ENCODE measurements around the gene SUMO3. TPM values are rescaled to one million over a fixed set of nuclear protein-coding genes. Genes with fewer than 3 reads are reported as not detected.

SUMO3 gene
- total RNA-seq, 1 experiment from 2014 or later: 81.5 TPM

DNA sequence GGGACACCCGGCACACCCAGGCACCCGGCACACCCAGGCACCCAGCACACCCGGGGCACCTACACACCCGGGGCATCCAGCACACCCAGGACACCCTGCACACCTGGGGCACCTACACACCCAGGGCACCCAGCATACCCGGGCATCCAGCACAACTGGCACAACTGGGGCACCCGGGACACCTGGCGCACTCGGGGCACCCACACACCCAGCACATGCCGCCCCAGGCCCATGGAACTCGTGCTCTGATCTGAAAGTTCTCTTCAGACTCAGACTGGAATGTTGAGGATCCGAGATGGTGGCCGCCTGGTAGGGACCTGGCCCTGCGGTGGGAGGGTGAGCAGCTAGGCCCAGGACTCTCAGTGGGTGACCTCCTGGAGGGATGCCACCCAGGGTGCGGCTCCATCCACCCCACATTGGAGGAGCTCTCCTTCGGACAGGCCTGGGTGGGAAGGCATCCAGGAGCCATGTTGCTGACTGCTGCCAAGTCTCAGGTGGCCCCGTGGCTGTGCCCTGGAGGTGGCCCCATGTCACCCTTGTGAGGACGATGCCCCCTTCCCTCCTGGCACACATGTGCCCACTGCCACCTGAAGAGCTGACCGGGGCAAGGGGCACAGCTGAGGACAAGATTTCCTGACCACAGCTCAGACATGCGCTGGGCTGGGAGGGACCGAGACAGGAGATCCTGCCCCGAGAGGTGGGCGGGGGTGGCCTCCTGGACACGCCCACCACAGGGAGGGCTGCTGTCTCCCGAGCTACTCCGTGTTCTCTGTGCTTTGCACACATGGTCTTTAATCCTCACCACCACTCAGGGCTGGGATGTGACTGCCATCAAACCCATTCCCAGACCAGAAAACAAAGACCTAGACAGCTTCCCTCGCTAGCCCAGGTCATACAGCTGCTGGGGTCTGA lies 53.3 kb downstream of the SUMO3 start:
- no peak overlapping the region for H3K27ac ChIP-seq
- intact Hi-C loops (cut with micrococcal nuclease; ENCODE audit: unreplicated experiment): no loop called here
- H3K27me3 ChIP-seq (ENCODE audit: insufficient read depth, low read depth): no peaks in the 10 kb centered on the region
- H4K20me1 ChIP-seq (ENCODE audit: insufficient read depth): no peaks in the 10 kb centered on the region
- DNase-seq: no peak
- no peaks in the 10 kb centered on the region for H3K36me3 ChIP-seq (ENCODE audit: low read depth)
- H3K9me2 ChIP-seq (ENCODE audit: insufficient read depth): no peaks in the 10 kb centered on the region
- TF ChIP-seq, protein P1, sequence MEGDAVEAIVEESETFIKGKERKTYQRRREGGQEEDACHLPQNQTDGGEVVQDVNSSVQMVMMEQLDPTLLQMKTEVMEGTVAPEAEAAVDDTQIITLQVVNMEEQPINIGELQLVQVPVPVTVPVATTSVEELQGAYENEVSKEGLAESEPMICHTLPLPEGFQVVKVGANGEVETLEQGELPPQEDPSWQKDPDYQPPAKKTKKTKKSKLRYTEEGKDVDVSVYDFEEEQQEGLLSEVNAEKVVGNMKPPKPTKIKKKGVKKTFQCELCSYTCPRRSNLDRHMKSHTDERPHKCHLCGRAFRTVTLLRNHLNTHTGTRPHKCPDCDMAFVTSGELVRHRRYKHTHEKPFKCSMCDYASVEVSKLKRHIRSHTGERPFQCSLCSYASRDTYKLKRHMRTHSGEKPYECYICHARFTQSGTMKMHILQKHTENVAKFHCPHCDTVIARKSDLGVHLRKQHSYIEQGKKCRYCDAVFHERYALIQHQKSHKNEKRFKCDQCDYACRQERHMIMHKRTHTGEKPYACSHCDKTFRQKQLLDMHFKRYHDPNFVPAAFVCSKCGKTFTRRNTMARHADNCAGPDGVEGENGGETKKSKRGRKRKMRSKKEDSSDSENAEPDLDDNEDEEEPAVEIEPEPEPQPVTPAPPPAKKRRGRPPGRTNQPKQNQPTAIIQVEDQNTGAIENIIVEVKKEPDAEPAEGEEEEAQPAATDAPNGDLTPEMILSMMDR (conservative IDR thresholded peaks at IDR 0.05): no peak
- TF ChIP-seq EZH2 (IDR thresholded peaks at IDR 0.05; ENCODE audit: low read depth): no peak
- no peaks in the 10 kb centered on the region for H3K79me2 ChIP-seq (ENCODE audit: low read depth)
- CTCF ChIA-PET: interaction anchor here (0.6 to 0.9 kb wide), 3 partner anchors 56 to 375 kb away, joined by 3 to 6 read pairs (median 4); no protein-coding TSS in a partner anchor
- no peaks in the 10 kb centered on the region for H3K9me3 ChIP-seq (ENCODE audit: insufficient read depth, low read depth)
- peaks cover 14% of the 10 kb centered on the region; the same call in 1 of the 2 replicates for H3F3A ChIP-seq (ENCODE audit: insufficient read depth, low read depth)
- no TSS peak for BruUV-seq (replicated peaks)
- H2AFZ ChIP-seq: no peak overlapping the region
- no peak overlapping the region for H3K4me3 ChIP-seq
- H3K4me1 ChIP-seq (replicated peaks; ENCODE audit: insufficient read depth): peaks cover 19% of the 10 kb centered on the region
- POLR2A ChIA-PET (ENCODE audit: unreplicated experiment): no interaction called here
- H3K4me2 ChIP-seq: peak overlapping the region; percentile 70

DNA sequence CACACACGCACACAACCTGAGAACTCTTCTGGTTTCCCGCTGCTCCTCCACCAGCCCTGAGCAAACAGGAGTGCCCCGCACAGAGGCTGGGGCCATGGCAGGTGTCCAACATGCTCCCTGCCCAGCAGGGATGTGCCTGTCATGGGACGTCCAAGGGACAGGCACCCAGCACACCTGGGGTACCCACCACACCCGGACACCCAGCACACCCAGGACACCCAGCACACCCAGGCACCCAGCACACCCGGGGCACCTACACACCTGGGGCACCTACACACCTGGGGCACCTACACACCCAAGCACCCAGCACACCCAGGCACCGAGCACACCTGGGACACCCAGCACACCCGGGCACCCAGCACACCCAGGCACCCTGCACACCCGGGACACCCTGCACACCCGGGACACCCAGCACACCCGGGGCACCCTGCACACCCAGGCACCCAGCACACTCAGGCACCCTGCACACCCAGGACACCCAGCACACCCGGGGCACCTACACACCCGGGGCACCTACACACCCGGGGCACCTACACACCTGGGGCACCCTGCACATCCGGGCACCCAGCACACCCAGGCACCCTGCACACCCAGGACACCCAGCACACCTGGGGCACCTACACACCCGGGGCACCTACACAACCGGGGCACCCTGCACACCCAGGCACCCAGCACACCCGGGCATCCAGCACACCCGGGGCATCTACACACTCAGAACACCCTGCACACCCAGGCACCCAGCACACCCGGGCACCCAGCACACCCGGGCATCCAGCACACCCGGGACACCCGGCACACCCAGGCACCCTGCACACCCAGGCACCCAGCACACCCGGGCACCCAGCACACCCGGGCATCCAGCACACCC lies 54.2 kb downstream of the SUMO3 start:
- no peak overlapping the region for H2AFZ ChIP-seq
- ChIA-PET CTCF (interaction anchor here (0.6 to 0.9 kb wide), 2 partner anchors 65 to 367 kb away, joined by 3 to 6 read pairs; no protein-coding TSS in a partner anchor), POLR2A (ENCODE audit: unreplicated experiment) (no interaction called here)
- H3K27me3 ChIP-seq (ENCODE audit: insufficient read depth, low read depth): no peaks in the 10 kb centered on the region
- peaks cover 19% of the 10 kb centered on the region for H3K4me1 ChIP-seq (replicated peaks; ENCODE audit: insufficient read depth)
- H3K4me2 ChIP-seq: no peak overlapping the region
- intact Hi-C loops (cut with micrococcal nuclease; ENCODE audit: unreplicated experiment): no loop called here
- BruUV-seq (replicated peaks): no TSS peak
- H3K4me3 ChIP-seq: no peak overlapping the region
- H3K9me3 ChIP-seq (ENCODE audit: insufficient read depth, low read depth): no peaks in the 10 kb centered on the region
- no peaks in the 10 kb centered on the region for H3K9me2 ChIP-seq (ENCODE audit: insufficient read depth)
- peaks cover 14% of the 10 kb centered on the region; the same call in 1 of the 2 replicates for H3F3A ChIP-seq (ENCODE audit: insufficient read depth, low read depth)
- H4K20me1 ChIP-seq (ENCODE audit: insufficient read depth): no peaks in the 10 kb centered on the region
- H3K79me2 ChIP-seq (ENCODE audit: low read depth): no peaks in the 10 kb centered on the region
- no peak for DNase-seq
- TF ChIP-seq, protein P1 (conservative IDR thresholded peaks at IDR 0.05): no peak
- TF ChIP-seq EZH2 (IDR thresholded peaks at IDR 0.05; ENCODE audit: low read depth): no peak
- H3K36me3 ChIP-seq (ENCODE audit: low read depth): no peaks in the 10 kb centered on the region
- H3K27ac ChIP-seq: no peak overlapping the region

DNA sequence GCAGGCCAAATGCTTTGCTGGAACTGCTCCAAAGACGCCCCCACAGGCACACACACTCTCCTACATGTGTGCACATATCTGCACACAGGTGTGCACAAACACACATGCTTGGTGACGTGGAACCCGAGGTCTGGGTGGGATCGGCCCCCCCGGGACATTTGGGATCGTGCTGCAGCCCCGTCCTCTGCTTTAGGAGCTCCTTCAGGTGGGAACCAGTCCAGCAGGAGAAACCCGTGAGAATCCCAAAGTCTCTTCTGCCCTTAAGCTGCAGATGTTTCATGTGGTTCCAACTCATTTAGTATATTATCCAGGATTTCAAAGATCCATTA lies 54.8 kb downstream of the SUMO3 start:
- no peak overlapping the region for H3K27ac ChIP-seq
- ChIA-PET POLR2A (ENCODE audit: unreplicated experiment) (no interaction called here), CTCF (interaction anchor here (0.6 kb wide), 1 partner anchor 66 kb away, joined by 3 read pairs; no protein-coding TSS in a partner anchor)
- TF ChIP-seq, protein P1 (conservative IDR thresholded peaks at IDR 0.05): no peak
- no peak for TF ChIP-seq EZH2 (IDR thresholded peaks at IDR 0.05; ENCODE audit: low read depth)
- H3K36me3 ChIP-seq (ENCODE audit: low read depth): no peaks in the 10 kb centered on the region
- no peaks in the 10 kb centered on the region for H4K20me1 ChIP-seq (ENCODE audit: insufficient read depth)
- no TSS peak for BruUV-seq (replicated peaks)
- H3K27me3 ChIP-seq (ENCODE audit: insufficient read depth, low read depth): no peaks in the 10 kb centered on the region
- peaks cover 19% of the 10 kb centered on the region for H3K4me1 ChIP-seq (replicated peaks; ENCODE audit: insufficient read depth)
- H3K9me2 ChIP-seq (ENCODE audit: insufficient read depth): no peaks in the 10 kb centered on the region
- H3K4me2 ChIP-seq: no peak overlapping the region
- DNase-seq: no peak
- intact Hi-C loops (cut with micrococcal nuclease; ENCODE audit: unreplicated experiment): no loop called here
- no peaks in the 10 kb centered on the region for H3K9me3 ChIP-seq (ENCODE audit: insufficient read depth, low read depth)
- no peak overlapping the region for H3K4me3 ChIP-seq
- H3F3A ChIP-seq (ENCODE audit: insufficient read depth, low read depth): peaks cover 14% of the 10 kb centered on the region; the same call in 1 of the 2 replicates
- no peaks in the 10 kb centered on the region for H3K79me2 ChIP-seq (ENCODE audit: low read depth)
- H2AFZ ChIP-seq: no peak overlapping the region

Data from PC-9 (cell line).